H1 (cell line): ENCODE data around the gene SPI1. TPM values are rescaled to one million over a fixed set of nuclear protein-coding genes. Genes with fewer than 3 reads are reported as not detected.

Experiments used
- CBX5 ChIP-seq: fragments of 300-800, 300-1000 bp; sonication (generic); IDR thresholded peaks from 2 replicates; pipeline ENCODE4 v1.7.1; 2016; ENCODE audit warnings: antibody characterized with exemption, low read length, low read depth
- RAD21 ChIP-seq, 2 experiments: IDR thresholded peaks in 1 of 2; conservative IDR thresholded peaks in 1 of 2; 2 replicates each; pipeline ENCODE4 v1.6.1; 2011; ENCODE audit warnings: low read depth in 2 of 2, low read length in 2 of 2, improper control_type of control experiment in 1 of 2, inconsistent platforms in 1 of 2, mild to moderate bottlenecking in 1 of 2, moderate library complexity in 1 of 2
- polyA plus RNA-seq, 7 experiments: library from polyadenylated mRNA; depleted of rRNA in 3 of 7; stranded (reverse) in 5 of 7; unstranded in 2 of 7; fragments of >200 nt in 5 of 7; fragments of 200-250 nt in 2 of 7; gene quantifications; 1 replicate in 5 of 7; 2 replicates in 1 of 7; 4 replicates in 1 of 7; pipeline versions ENCODE4 v1.2.1 to v1.2.3, GENCODE V29; 2011 to 2013; ENCODE audit warnings: missing spikeins in 2 of 7, mixed read lengths in 2 of 7
- total RNA-seq: library from RNA; stranded (reverse); fragmentation: NEBNext Ultra II Directional; extraction: Animal tissue kit (Norgen Biotek cat#: 25700); gene quantifications from 2 replicates; pipeline ENCODE4 v1.2.1, GENCODE V29; 2021

The SPI1 gene
- total and polyA plus RNA-seq, 2 of the 8 experiments (the other 6 are each of a cell fraction or from before 2014, with no cell fraction given) = 0.12 TPM; not detected in 1

DNA sequence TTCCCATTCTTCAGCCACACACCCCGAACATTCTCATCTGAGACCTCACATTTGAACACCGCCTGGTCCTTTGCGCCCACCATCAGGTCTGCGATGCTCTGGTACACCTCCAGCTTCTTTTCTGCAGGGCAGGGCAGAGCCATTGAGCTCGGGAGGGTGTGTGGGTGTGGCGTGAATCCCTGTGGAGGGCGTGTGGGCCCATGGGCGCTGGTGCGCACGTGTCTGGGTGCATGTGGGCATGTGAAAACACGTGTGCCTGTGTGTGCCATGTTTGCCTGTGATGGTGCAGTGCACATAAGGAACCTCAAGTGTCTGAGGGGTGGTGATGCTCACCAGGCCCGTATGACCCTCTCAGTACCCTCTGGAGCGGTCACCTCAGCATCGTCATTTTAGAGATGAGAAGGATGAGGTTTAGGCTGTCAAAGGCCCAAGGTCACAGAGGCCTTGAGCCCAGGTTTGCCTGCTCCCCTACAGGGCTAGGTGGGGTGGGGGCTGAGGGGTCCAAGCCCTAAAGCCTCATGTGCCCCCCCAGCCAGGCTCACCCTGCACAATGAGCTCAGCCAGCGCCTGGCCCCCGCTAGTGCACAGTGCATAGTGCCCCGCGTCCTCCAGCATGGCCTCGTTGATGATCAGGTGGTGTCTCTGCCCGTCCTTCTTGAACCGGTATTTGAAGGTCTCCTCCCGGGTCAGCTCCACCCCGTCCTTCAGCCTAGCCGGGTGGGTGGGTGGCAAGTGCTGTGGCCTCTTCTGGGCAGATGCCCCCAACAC is 36.1 kb downstream of the SPI1 start (continued):
- no peak for TF ChIP-seq CBX5
- TF ChIP-seq RAD21 (IDR thresholded peaks at IDR 0.05 in 1 of 2, conservative IDR thresholded peaks at IDR 0.05 in 1 of 2; ENCODE audit: low read depth in 2 of 2, low read length in 2 of 2) = no peak
